Measurements from ENCODE around the gene OBP2B. TPM values are rescaled to one million over a fixed set of nuclear protein-coding genes. Genes with fewer than 3 reads are reported as not detected.
A peak's percentile ranks its signal among the peaks of the same experiment; 100 is the strongest.
"Not testable (repeated sequence)": the region's sequence is repeated elsewhere in the genome, so short reads cannot be mapped to it uniquely, and the experiment has no call there.

OBP2B gene
- total RNA-seq, 2 donors from 2014 or later, result not detected

DNA sequence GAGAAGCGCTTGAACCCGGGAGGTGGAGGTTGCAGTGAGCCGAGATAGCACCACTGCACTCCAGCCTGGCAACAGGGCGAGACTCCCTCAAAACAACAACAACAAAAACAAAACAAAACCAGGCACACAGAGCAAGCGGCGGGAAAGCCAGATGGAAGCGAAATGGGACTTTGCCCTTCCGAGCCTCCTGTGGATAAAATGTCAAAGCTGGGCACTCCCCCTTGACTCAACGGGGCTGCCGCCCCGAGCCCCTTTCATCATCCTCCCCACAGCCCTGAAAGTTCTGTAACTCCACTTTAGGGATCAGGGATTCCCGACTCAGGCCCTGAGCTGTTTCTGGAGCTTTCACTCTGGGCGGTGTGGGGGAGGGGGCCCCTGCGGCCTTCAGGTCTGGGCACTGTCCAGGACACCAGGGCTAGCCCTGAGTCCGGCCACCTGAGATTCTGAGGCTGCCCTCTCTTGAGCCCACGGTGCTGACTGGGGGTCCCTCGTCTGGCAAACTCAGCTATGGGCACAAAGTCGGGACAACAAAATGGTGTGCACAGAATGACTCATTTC, 30.6 kb upstream of the OBP2B start:
- intact Hi-C loops (cut with DNase I), result no loop called here
- Histone ChIP-seq H3K27me3 (no peaks in the 10 kb centered on the region), H3K27ac (peak overlapping the region in 2 of 4 donors; percentile 6 to 66), H3K9me3 (no peaks in the 10 kb centered on the region), H3K36me3 (replicated peaks in 1 of 2; ENCODE audit: insufficient read depth in 1 of 2, low read depth in 2 of 2) (no peaks in the 10 kb centered on the region), H3K4me1 (peaks cover 13% of the 10 kb centered on the region), H3K4me3 (no peak overlapping the region)
- 76 to 86% methylated on average over 15 to 18 of the region's 18 CpGs for WGBS, 2 donors
- no peak for TF ChIP-seq CTCF (IDR thresholded peaks at IDR 0.05)
- no peak for TF ChIP-seq POLR2A (IDR thresholded peaks at IDR 0.05)
- no peak for ATAC-seq
- no peak for DNase-seq

DNA sequence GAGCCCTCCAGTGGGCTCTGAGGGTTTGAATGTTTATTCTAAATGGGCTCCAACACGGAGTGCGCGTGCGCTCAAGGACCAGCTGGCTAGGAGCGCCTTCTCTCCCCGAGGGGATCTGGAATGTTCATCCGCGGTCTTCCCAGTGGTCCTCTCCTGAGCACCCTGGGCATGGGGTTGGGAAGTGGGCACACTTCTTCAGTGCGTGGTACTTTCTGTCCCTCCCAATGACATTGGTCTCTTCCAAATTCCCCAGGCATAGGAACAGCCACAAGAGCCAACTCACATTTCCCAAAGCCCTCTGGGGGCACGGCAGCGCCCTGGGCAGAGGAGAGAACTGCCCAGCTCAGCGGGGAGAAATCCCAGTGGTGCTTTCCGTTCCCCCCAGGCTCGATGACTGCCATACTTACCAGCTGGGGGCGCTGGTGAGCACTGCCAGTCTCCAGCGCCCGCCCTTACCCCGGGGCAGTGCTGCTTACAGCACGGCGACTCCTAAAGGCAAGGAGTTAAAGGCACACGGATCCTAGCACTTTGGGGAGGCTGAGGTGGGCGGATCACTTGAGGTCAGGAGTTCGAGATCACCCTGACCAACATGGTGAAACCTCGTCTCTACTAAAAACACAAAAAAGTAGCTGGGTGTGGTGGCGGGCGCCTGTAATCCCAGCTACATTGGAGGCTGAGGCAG, 29.9 kb upstream of the OBP2B start:
- Histone ChIP-seq H3K27me3 (no peaks in the 10 kb centered on the region), H3K27ac (peak overlapping the region in 2 of 4 donors; percentile 6 to 66), H3K36me3 (replicated peaks in 1 of 2; ENCODE audit: insufficient read depth in 1 of 2, low read depth in 2 of 2) (no peaks in the 10 kb centered on the region), H3K4me3 (no peak overlapping the region), H3K9me3 (no peaks in the 10 kb centered on the region), H3K4me1 (peaks cover 13% of the 10 kb centered on the region)
- ATAC-seq (peak; percentile 87), DNase-seq (peak; percentile 70 to 82 (median 80))
- WGBS, 2 donors, result 7% methylated on average over 26 of the region's 26 CpGs; no CpG with 5 or more reads in 1 of the 2 donors
- TF ChIP-seq POLR2A (IDR thresholded peaks at IDR 0.05) (no peak), CTCF (IDR thresholded peaks at IDR 0.05) (peak; percentile 56 to 80 (median 73))
- intact Hi-C loops (cut with DNase I), result no loop called here

GRCh38 chr9:133238272-133238850, 29.3 kb upstream of the OBP2B start:
- Histone ChIP-seq H3K4me3 (no peak overlapping the region), H3K27me3 (no peaks in the 10 kb centered on the region), H3K27ac (peak overlapping the region in 2 of 4 donors; percentile 6 to 66), H3K36me3 (replicated peaks in 1 of 2; ENCODE audit: insufficient read depth in 1 of 2, low read depth in 2 of 2) (no peaks in the 10 kb centered on the region), H3K4me1 (peaks cover 13% of the 10 kb centered on the region), H3K9me3 (no peaks in the 10 kb centered on the region)
- TF ChIP-seq POLR2A (IDR thresholded peaks at IDR 0.05), result peak in 1 of 3 donors; percentile 13
- TF ChIP-seq CTCF (IDR thresholded peaks at IDR 0.05), result no peak
- intact Hi-C loops (cut with DNase I), result no loop called here
- DNase-seq (peak; percentile 40 to 72 (median 68)), ATAC-seq (peak; percentile 47)
- WGBS, 2 donors, result 15 to 16% methylated on average over 16 to 25 of the region's 25 CpGs

GRCh38 chr9:133237035-133237731, 28.1 kb upstream of the OBP2B start:
- WGBS, 2 donors, result 60 to 64% methylated on average over 17 of the region's 17 CpGs
- Histone ChIP-seq H3K27me3 (no peaks in the 10 kb centered on the region), H3K4me3 (no peak overlapping the region), H3K9me3 (no peaks in the 10 kb centered on the region), H3K4me1 (peaks cover 13% of the 10 kb centered on the region), H3K36me3 (replicated peaks in 1 of 2; ENCODE audit: insufficient read depth in 1 of 2, low read depth in 2 of 2) (no peaks in the 10 kb centered on the region), H3K27ac (peak overlapping the region in 2 of 4 donors; percentile 12 to 66)
- intact Hi-C loops (cut with DNase I), result no loop called here
- ATAC-seq, result no peak
- TF ChIP-seq CTCF (IDR thresholded peaks at IDR 0.05) (no peak), POLR2A (IDR thresholded peaks at IDR 0.05) (no peak)
- DNase-seq, result no peak

- Histone ChIP-seq H3K4me1 (peaks cover 13% of the 10 kb centered on the region), H3K27ac (peak overlapping the region in 1 of 4 donors; percentile 12)
- H3K4me3 ChIP-seq; DNase-seq; ATAC-seq; H3K9me3 ChIP-seq; H3K36me3 ChIP-seq (replicated peaks in 1 of 2; ENCODE audit: insufficient read depth in 1 of 2, low read depth in 2 of 2); intact Hi-C loops (cut with DNase I); H3K27me3 ChIP-seq: not testable (repeated sequence)
- WGBS, 2 donors, result 62 to 64% methylated on average over 16 to 19 of the region's 19 CpGs
Observed at GRCh38 chr9:133236291-133237034, 27.4 kb upstream of the OBP2B start.

All from body of pancreas (tissue), 4 donors.